H9 (cell line): ENCODE measurements around the gene TMEM80. TPM values are rescaled to one million over a fixed set of nuclear protein-coding genes. Genes with fewer than 3 reads are reported as not detected.

Source experiments
- DNase-seq: peaks from one replicate; pipeline ENCODE4 v3.0.0-alpha.2; 2017
- H2AFZ ChIP-seq: one replicate; pipeline ENCODE4 v1.6.1; 2013; ENCODE audit warnings: mild to moderate bottlenecking, low read length, control low read depth, moderate library complexity
- H2AK5ac ChIP-seq: 2 replicates; pipeline ENCODE4 v1.6.1; 2013; ENCODE audit warnings: low read length, control low read depth, mixed read lengths; ENCODE audit not compliant: insufficient read length
- H2BK120ac ChIP-seq: one replicate; pipeline ENCODE4 v1.6.1; 2013; ENCODE audit warnings: low read depth, mild to moderate bottlenecking, low read length, control low read depth, inconsistent platforms; ENCODE audit not compliant: poor library complexity, severe bottlenecking
- H2BK12ac ChIP-seq: 2 replicates; pipeline ENCODE4 v1.6.1; 2013; ENCODE audit warnings: low read length, control low read depth, mixed read lengths, low read depth; ENCODE audit not compliant: insufficient read length
- H2BK15ac ChIP-seq: 2 replicates; pipeline ENCODE4 v1.6.1; 2013; ENCODE audit warnings: low read depth, low read length, control low read depth
- H2BK20ac ChIP-seq: one replicate; pipeline ENCODE4 v1.6.1; 2013; ENCODE audit warnings: low read depth, mild to moderate bottlenecking, low read length, control low read depth, inconsistent platforms; ENCODE audit not compliant: poor library complexity, severe bottlenecking
- H2BK5ac ChIP-seq: 2 replicates; pipeline ENCODE4 v1.6.1; 2013; ENCODE audit warnings: low read length, control low read depth, mixed read lengths; ENCODE audit not compliant: insufficient read length
- H3K14ac ChIP-seq: 2 replicates; pipeline ENCODE4 v1.6.1; 2013; ENCODE audit warnings: low read length, control low read depth; ENCODE audit not compliant: insufficient read depth
- H3K18ac ChIP-seq: 2 replicates; pipeline ENCODE4 v1.6.1; 2013; ENCODE audit warnings: low read depth, mild to moderate bottlenecking, mixed read lengths, low read length, control low read depth; ENCODE audit not compliant: insufficient read length
- H3K23ac ChIP-seq: 2 replicates; pipeline ENCODE4 v1.6.1; 2013; ENCODE audit warnings: low read length, control low read depth, mixed read lengths, low read depth; ENCODE audit not compliant: insufficient read length
- H3K23me2 ChIP-seq: 2 replicates; pipeline ENCODE4 v1.6.1; 2013; ENCODE audit warnings: low read depth, mild to moderate bottlenecking, mixed read lengths, low read length, control low read depth; ENCODE audit not compliant: insufficient read length, poor library complexity, severe bottlenecking
- H3K27ac ChIP-seq: 2 replicates; pipeline ENCODE4 v1.5.1; 2013; ENCODE audit warnings: low read length, control low read depth, mixed read lengths, low read depth; ENCODE audit not compliant: insufficient read length
- H3K27me3 ChIP-seq: 2 replicates; pipeline ENCODE4 v1.6.1; 2013; ENCODE audit warnings: low read length, control low read depth, inconsistent platforms; ENCODE audit not compliant: insufficient read depth
- H3K4ac ChIP-seq: 2 replicates; pipeline ENCODE4 v1.6.1; 2013; ENCODE audit warnings: low read depth, mild to moderate bottlenecking, control low read depth, inconsistent platforms, low read length, moderate library complexity
- H3K4me1 ChIP-seq: 2 replicates; pipeline ENCODE4 v1.6.1; 2013; ENCODE audit warnings: low read length, control low read depth, inconsistent platforms; ENCODE audit not compliant: insufficient read depth
- H3K4me2 ChIP-seq: 2 replicates; pipeline ENCODE4 v1.6.1; 2013; ENCODE audit warnings: low read length, control low read depth, mixed read lengths; ENCODE audit not compliant: insufficient read length, insufficient read depth
- H3K56ac ChIP-seq: 2 replicates; pipeline ENCODE4 v1.6.1; 2013; ENCODE audit warnings: low read depth, mild to moderate bottlenecking, mixed read lengths, low read length, control low read depth; ENCODE audit not compliant: insufficient read length
- H3K79me1 ChIP-seq: 2 replicates; pipeline ENCODE4 v1.6.1; 2013; ENCODE audit warnings: low read depth, mild to moderate bottlenecking, moderate library complexity, low read length, control low read depth, inconsistent platforms; ENCODE audit not compliant: insufficient read depth, poor library complexity, severe bottlenecking
- H3K79me2 ChIP-seq: 2 replicates; pipeline ENCODE4 v1.6.1; 2013; ENCODE audit warnings: low read length, control low read depth, inconsistent platforms; ENCODE audit not compliant: insufficient read depth
- H3K9ac ChIP-seq: 2 replicates; pipeline ENCODE4 v1.6.1; 2013; ENCODE audit warnings: low read length, control low read depth, mixed read lengths; ENCODE audit not compliant: insufficient read length; ENCODE audit errors: extremely low read depth
- H3K9me3 ChIP-seq: one replicate; pipeline ENCODE4 v1.6.1; 2013; ENCODE audit warnings: low read depth, low read length, inconsistent platforms; ENCODE audit not compliant: control insufficient read depth
- H3T11ph ChIP-seq: one replicate; pipeline ENCODE4 v1.6.1; 2013; ENCODE audit warnings: mild to moderate bottlenecking, low read length, control low read depth, inconsistent platforms
- H4K20me1 ChIP-seq: one replicate; pipeline ENCODE4 v1.6.1; 2013; ENCODE audit not compliant: control insufficient read depth, insufficient read length, insufficient read depth
- H4K5ac ChIP-seq: 2 replicates; pipeline ENCODE4 v1.6.1; 2013; ENCODE audit warnings: low read depth, mild to moderate bottlenecking, mixed read lengths, low read length, control low read depth; ENCODE audit not compliant: insufficient read length
- H4K8ac ChIP-seq: replicated peaks from 2 replicates; pipeline ENCODE4 v1.6.1; 2013; ENCODE audit warnings: low read length, control low read depth, mixed read lengths, low read depth; ENCODE audit not compliant: insufficient read length
- H4K91ac ChIP-seq: 2 replicates; pipeline ENCODE4 v1.6.1; 2013; ENCODE audit warnings: low read depth, mild to moderate bottlenecking, moderate library complexity, mixed read lengths, low read length, control low read depth; ENCODE audit not compliant: insufficient read length
- H3K27ac Mint-ChIP-seq, 3 experiments: 2 replicates in 2 of 3; 3 replicates in 1 of 3; pipeline ENCODE4 v1.8.0; 2020 to 2021; ENCODE audit warnings: mixed read lengths in 3 of 3, mild to moderate bottlenecking in 1 of 3, moderate library complexity in 1 of 3
- H3K27me3 Mint-ChIP-seq: 2 replicates; pipeline ENCODE4 v1.8.0; 2021; ENCODE audit warnings: low read depth, mild to moderate bottlenecking, moderate library complexity, mixed read lengths
- H3K36me3 Mint-ChIP-seq, 3 experiments: 2 replicates in 2 of 3; 3 replicates in 1 of 3; pipeline ENCODE4 v1.8.0; 2020 to 2021; ENCODE audit warnings: low read depth in 3 of 3, mixed read lengths in 3 of 3; ENCODE audit not compliant: insufficient read depth in 1 of 3
- H3K4me1 Mint-ChIP-seq, 2 experiments: 2 replicates each; pipeline ENCODE4 v1.8.0; 2020; ENCODE audit warnings: mixed read lengths in 2 of 2
- H3K4me3 Mint-ChIP-seq, 2 experiments: 2 replicates in 1 of 2; 3 replicates in 1 of 2; pipeline ENCODE4 v1.8.0; 2020 to 2021; ENCODE audit warnings: mild to moderate bottlenecking in 2 of 2, mixed read lengths in 2 of 2, moderate library complexity in 1 of 2
- H3K9me3 Mint-ChIP-seq, 2 experiments: 2 replicates in 1 of 2; 3 replicates in 1 of 2; pipeline ENCODE4 v1.8.0; 2020; ENCODE audit warnings: mild to moderate bottlenecking in 2 of 2, mixed read lengths in 2 of 2, moderate library complexity in 1 of 2
- WGBS: extraction: QIAGEN DNeasy Blood & Tissue Kit; methylation state at CpG from one replicate; pipeline ENCODE4 v1.1.7; 2013; ENCODE audit warnings: missing lambda C conversion rate, low lambda C conversion rate, mixed read lengths; ENCODE audit not compliant: insufficient read length; ENCODE audit errors: extremely low coverage; 5-methylcytosine and 5-hydroxymethylcytosine counted together
- total RNA-seq: library from RNA; stranded (reverse); gene quantifications from 2 replicates; pipeline ENCODE4 v1.2.1, GENCODE V29; 2021
- TF ChIP-seq, protein P1 (sequence below): fragments of 200-600 bp; sonication (generic); conservative IDR thresholded peaks from 3 replicates; pipeline ENCODE4 v1.8.0; 2021; ENCODE audit warnings: antibody characterized with exemption, mild to moderate bottlenecking

TMEM80 gene
- total RNA-seq, 1 experiment from 2014 or later, result 23.6 TPM

GRCh38 chr11:678297-678696, 17.3 kb upstream of the TMEM80 start:
- H2AK5ac ChIP-seq, result no peak overlapping the region
- Mint-ChIP-seq H3K9me3 (no peaks in the 10 kb centered on the region), H3K4me1 (peaks cover 7 to 10% of the 10 kb centered on the region in 2 experiments), H3K4me3 (no peak overlapping the region), H3K27ac (peak overlapping the region in 1 of 3 experiments; percentile 9; a peak in 2 of 7 replicates), H3K27me3 (no peaks in the 10 kb centered on the region), H3K36me3 (peaks cover 55 to 82% (median 75%) of the 10 kb centered on the region in 3 experiments)
- H3T11ph ChIP-seq, result no peak overlapping the region
- H3K79me2 ChIP-seq, result no peaks in the 10 kb centered on the region
- no peak overlapping the region for H3K4me2 ChIP-seq
- no peak overlapping the region for H2AFZ ChIP-seq
- H2BK120ac ChIP-seq, result no peak overlapping the region
- no peak overlapping the region for H2BK15ac ChIP-seq
- no peak for DNase-seq
- H2BK5ac ChIP-seq, result no peak overlapping the region
- no peak overlapping the region for H3K4ac ChIP-seq
- no peak overlapping the region for H2BK12ac ChIP-seq
- H3K23ac ChIP-seq, result no peak overlapping the region
- no peak overlapping the region for H3K14ac ChIP-seq
- no peak overlapping the region for H3K18ac ChIP-seq
- no peak overlapping the region for H3K9ac ChIP-seq
- H3K4me1 ChIP-seq, result no peaks in the 10 kb centered on the region
- no peaks in the 10 kb centered on the region for H3K23me2 ChIP-seq
- H3K27me3 ChIP-seq, result no peaks in the 10 kb centered on the region
- no peak overlapping the region for H2BK20ac ChIP-seq
- TF ChIP-seq, protein P1, sequence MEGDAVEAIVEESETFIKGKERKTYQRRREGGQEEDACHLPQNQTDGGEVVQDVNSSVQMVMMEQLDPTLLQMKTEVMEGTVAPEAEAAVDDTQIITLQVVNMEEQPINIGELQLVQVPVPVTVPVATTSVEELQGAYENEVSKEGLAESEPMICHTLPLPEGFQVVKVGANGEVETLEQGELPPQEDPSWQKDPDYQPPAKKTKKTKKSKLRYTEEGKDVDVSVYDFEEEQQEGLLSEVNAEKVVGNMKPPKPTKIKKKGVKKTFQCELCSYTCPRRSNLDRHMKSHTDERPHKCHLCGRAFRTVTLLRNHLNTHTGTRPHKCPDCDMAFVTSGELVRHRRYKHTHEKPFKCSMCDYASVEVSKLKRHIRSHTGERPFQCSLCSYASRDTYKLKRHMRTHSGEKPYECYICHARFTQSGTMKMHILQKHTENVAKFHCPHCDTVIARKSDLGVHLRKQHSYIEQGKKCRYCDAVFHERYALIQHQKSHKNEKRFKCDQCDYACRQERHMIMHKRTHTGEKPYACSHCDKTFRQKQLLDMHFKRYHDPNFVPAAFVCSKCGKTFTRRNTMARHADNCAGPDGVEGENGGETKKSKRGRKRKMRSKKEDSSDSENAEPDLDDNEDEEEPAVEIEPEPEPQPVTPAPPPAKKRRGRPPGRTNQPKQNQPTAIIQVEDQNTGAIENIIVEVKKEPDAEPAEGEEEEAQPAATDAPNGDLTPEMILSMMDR, result no peak
- H3K27ac ChIP-seq, result no peak overlapping the region
- H4K91ac ChIP-seq, result no peak overlapping the region
- no peak overlapping the region for H4K5ac ChIP-seq
- WGBS, result no CpG with 5 or more reads among the region's 3 CpGs
- no peak overlapping the region for H3K56ac ChIP-seq
- H4K8ac ChIP-seq, result no peak overlapping the region
- peaks cover 3% of the 10 kb centered on the region for H3K79me1 ChIP-seq
- no peaks in the 10 kb centered on the region for H4K20me1 ChIP-seq
- no peaks in the 10 kb centered on the region for H3K9me3 ChIP-seq
